ENCODE results near the gene TNK2. TPM values are rescaled to one million over a fixed set of nuclear protein-coding genes. Genes with fewer than 3 reads are reported as not detected.

Gene TNK2
- total RNA-seq, 1 experiment from 2014 or later: 55.1 TPM

GRCh38 chr3:195918176-195918575 is 9.8 kb upstream of the TNK2 start:
- Histone ChIP-seq H3K9ac (ENCODE audit: low read length) (no peak overlapping the region), H3K27me3 (ENCODE audit: insufficient read depth, low read length) (no peaks in the 10 kb centered on the region), H3K4me3 (replicated peaks in 1 of 2; ENCODE audit: low read depth in 1 of 2, low read length in 2 of 2) (no peak overlapping the region), H3K9me2 (ENCODE audit: insufficient read depth) (no peaks in the 10 kb centered on the region), H3K4me2 (ENCODE audit: low read length) (no peak overlapping the region), H3K9me3 (ENCODE audit: control insufficient read depth in 1 of 2, insufficient read depth in 1 of 2, low read depth in 1 of 2, low read length in 2 of 2) (no peaks in the 10 kb centered on the region), H3K36me3 (ENCODE audit: control insufficient read depth in 1 of 2, insufficient read depth in 2 of 2, low read length in 2 of 2) (no peaks in the 10 kb centered on the region), H3K4me1 (ENCODE audit: control insufficient read depth in 1 of 2, insufficient read depth in 2 of 2, low read length in 2 of 2) (peaks cover 8 to 15% of the 10 kb centered on the region in 2 experiments), H3K27ac (ENCODE audit: low read depth, low read length) (no peak overlapping the region), H3K79me2 (ENCODE audit: insufficient read depth, low read length) (no peaks in the 10 kb centered on the region), H4K20me1 (ENCODE audit: insufficient read depth) (no peaks in the 10 kb centered on the region), H2AFZ (ENCODE audit: low read depth, low read length, poor library complexity, severe bottlenecking) (no peak overlapping the region)
- DNase-seq (ENCODE audit: low read depth, low spot score): no peak
- ChIA-PET CTCF (no interaction called here), RAD21 (ENCODE audit: low non-redundant PET in 1 of 2, low total read pairs in 2 of 2, uncharacterized antibody in 2 of 2, unreplicated experiment in 2 of 2) (no interaction called here), POLR2A (no interaction called here)
- TF ChIP-seq YY1 (IDR thresholded peaks at IDR 0.05; ENCODE audit: extremely low read depth, insufficient replicate concordance, low read depth, low read length): no peak
- no peak for TF ChIP-seq EZH2phosphoT487 (IDR thresholded peaks at IDR 0.05; ENCODE audit: borderline replicate concordance)
- no peak for TF ChIP-seq CEBPB (IDR thresholded peaks at IDR 0.05; ENCODE audit: low read depth)
- no peak for TF ChIP-seq CBX3 (IDR thresholded peaks at IDR 0.05; ENCODE audit: low read depth)
- TF ChIP-seq FOSL1 (IDR thresholded peaks at IDR 0.05; ENCODE audit: low read depth): no peak
- TF ChIP-seq POLR2AphosphoS5 (IDR thresholded peaks at IDR 0.05; ENCODE audit: low read depth, low read length): no peak
- no peak for TF ChIP-seq REST (IDR thresholded peaks at IDR 0.05; ENCODE audit: low read depth)
- TF ChIP-seq TCF7L2 (IDR thresholded peaks at IDR 0.05; ENCODE audit: borderline replicate concordance, extremely low read depth, insufficient read depth, insufficient read length): no peak
- no peak for TF ChIP-seq RAD21 (IDR thresholded peaks at IDR 0.05; ENCODE audit: low read depth)
- no peak for TF ChIP-seq CTCF (IDR thresholded peaks at IDR 0.05 in 2 of 3, conservative IDR thresholded peaks at IDR 0.05 in 1 of 3; ENCODE audit: borderline replicate concordance in 1 of 3, insufficient read depth in 1 of 3, low read depth in 2 of 3, low read length in 2 of 3)
- TF ChIP-seq ATF3 (IDR thresholded peaks at IDR 0.05): no peak
- TF ChIP-seq SRF (IDR thresholded peaks at IDR 0.05; ENCODE audit: low read depth): no peak
- TF ChIP-seq ZBTB33 (IDR thresholded peaks at IDR 0.05; ENCODE audit: extremely low read depth, insufficient replicate concordance, low read length): no peak
- no TSS peak for BruUV-seq (replicated peaks)
- no peak for ATAC-seq
- intact Hi-C loops (cut with micrococcal nuclease): no loop called here

Measured in HCT116 (cell line).